HEK293 (cell line): ENCODE measurements around the gene DDX10.

ENCODE experiments used
- CTCF ChIA-PET: fragments of 350-600 bp; formaldehyde crosslinking; extraction: SDS; loops from one replicate; lab custom pipeline; 2021; ENCODE audit warnings: antibody characterized with exemption; lab: Yijun Ruan, JAX
- POLR2A ChIA-PET: fragments of 300-600 bp; formaldehyde crosslinking; extraction: SDS; loops from one replicate; lab custom pipeline; 2020; ENCODE audit warnings: antibody characterized with exemption, inconsistent platforms; lab: Yijun Ruan, JAX
- H3K27ac ChIP-seq: fragments of 200-500 bp; sonication (Bioruptor generic); 2 replicates; pipeline ENCODE4 v1.5.1; 2014; ENCODE audit warnings: low read depth, low read length, control low read depth, inconsistent platforms; ENCODE audit errors: extremely low read depth
- H3K36me3 ChIP-seq, 2 experiments: fragments of 200-500 bp in 1 of 2; sonication (Bioruptor generic) in 1 of 2; 1 replicate in 1 of 2; 2 replicates in 1 of 2; pipeline ENCODE4 v1.5.1; 2014 to 2017; ENCODE audit warnings: inconsistent platforms in 2 of 2, low read length in 2 of 2; ENCODE audit not compliant: control insufficient read depth in 2 of 2, insufficient read depth in 1 of 2
- H3K4me1 ChIP-seq: fragments of 200-500 bp; sonication (Bioruptor generic); 2 replicates; pipeline ENCODE4 v1.5.1; 2014; ENCODE audit warnings: mild to moderate bottlenecking, low read length, inconsistent platforms; ENCODE audit not compliant: control insufficient read depth, insufficient read depth
- H3K4me3 ChIP-seq: 2 replicates; pipeline ENCODE4 v1.5.1; 2011; ENCODE audit warnings: low read depth, mild to moderate bottlenecking, control low read depth, low read length, moderate library complexity
- H3K9me3 ChIP-seq: fragments of 200-500 bp; sonication (Bioruptor generic); 2 replicates; pipeline ENCODE4 v1.5.1; 2014; ENCODE audit warnings: low read depth, low read length, inconsistent platforms; ENCODE audit not compliant: control insufficient read depth, insufficient read depth
- CTCF ChIP-seq: fragments of 450-650 bp; formaldehyde crosslinking; IDR thresholded peaks from 2 replicates; pipeline ENCODE4 v1.5.1; 2016; ENCODE audit warnings: missing biosample characterization, missing genetic modification characterization
- INSM2 ChIP-seq: fragments of 450-650 bp; formaldehyde crosslinking; IDR thresholded peaks from 2 replicates; pipeline ENCODE4 v1.5.1; 2016; ENCODE audit warnings: missing biosample characterization, missing genetic modification characterization
- SCRT2 ChIP-seq: fragments of 450-650 bp; formaldehyde crosslinking; IDR thresholded peaks from 2 replicates; pipeline ENCODE4 v1.5.1; 2016; ENCODE audit warnings: missing biosample characterization, missing genetic modification characterization
- ZBTB49 ChIP-seq: fragments of 450-650 bp; formaldehyde crosslinking; IDR thresholded peaks from 2 replicates; pipeline ENCODE4 v1.5.1; 2016; ENCODE audit warnings: missing biosample characterization, missing genetic modification characterization, low read depth
- ZBTB7A ChIP-seq: fragments of 450-650 bp; formaldehyde crosslinking; IDR thresholded peaks from 2 replicates; pipeline ENCODE4 v1.5.1; 2016; ENCODE audit warnings: low read depth, missing biosample characterization, missing genetic modification characterization
- ZNF140 ChIP-seq: fragments of 450-650 bp; formaldehyde crosslinking; IDR thresholded peaks from 2 replicates; pipeline ENCODE4 v1.5.1; 2016; ENCODE audit warnings: missing biosample characterization, missing genetic modification characterization
- ZNF223 ChIP-seq: fragments of 450-650 bp; formaldehyde crosslinking; IDR thresholded peaks from 2 replicates; pipeline ENCODE4 v1.5.1; 2016; ENCODE audit warnings: missing biosample characterization, missing genetic modification characterization
- ZNF23 ChIP-seq: fragments of 450-650 bp; formaldehyde crosslinking; IDR thresholded peaks from 2 replicates; pipeline ENCODE4 v1.5.1; 2016; ENCODE audit warnings: missing biosample characterization, missing genetic modification characterization, borderline replicate concordance
- ZNF266 ChIP-seq: fragments of 450-650 bp; formaldehyde crosslinking; IDR thresholded peaks from 2 replicates; pipeline ENCODE4 v1.5.1; 2016; ENCODE audit warnings: missing biosample characterization, missing genetic modification characterization, low read depth
- ZNF335 ChIP-seq: fragments of 450-650 bp; formaldehyde crosslinking; conservative IDR thresholded peaks from 2 replicates; pipeline ENCODE4 v1.5.1; 2016; ENCODE audit warnings: missing biosample characterization, missing genetic modification characterization
- ZNF510 ChIP-seq: fragments of 450-650 bp; formaldehyde crosslinking; IDR thresholded peaks from 2 replicates; pipeline ENCODE4 v1.5.1; 2018; ENCODE audit warnings: mild to moderate bottlenecking, missing genetic modification characterization, missing biosample characterization; ENCODE audit not compliant: insufficient replicate concordance
- ZNF555 ChIP-seq: fragments of 450-650 bp; formaldehyde crosslinking; conservative IDR thresholded peaks from 2 replicates; pipeline ENCODE4 v1.5.1; 2017; ENCODE audit warnings: missing biosample characterization, mild to moderate bottlenecking, missing genetic modification characterization, inconsistent platforms
- ZNF677 ChIP-seq: fragments of 450-650 bp; IDR thresholded peaks from 2 replicates; pipeline ENCODE4 v1.5.0; 2018; ENCODE audit warnings: missing biosample characterization, mild to moderate bottlenecking, missing genetic modification characterization, moderate library complexity
- TF ChIP-seq, protein P1 (sequence below): fragments of 450-650 bp; IDR thresholded peaks from 2 replicates; pipeline ENCODE4 v1.5.1; 2018; ENCODE audit warnings: missing biosample characterization, missing genetic modification characterization
- TF ChIP-seq, protein P2 (sequence below): fragments of 450-650 bp; formaldehyde crosslinking; IDR thresholded peaks from 2 replicates; pipeline ENCODE4 v1.5.1; 2016; ENCODE audit warnings: missing biosample characterization, missing genetic modification characterization, borderline replicate concordance
- TF ChIP-seq, protein P3 (sequence below): fragments of 450-650 bp; formaldehyde crosslinking; IDR thresholded peaks from 2 replicates; pipeline ENCODE4 v1.5.0; 2017; ENCODE audit warnings: missing biosample characterization, missing genetic modification characterization, borderline replicate concordance

Gene DDX10

GRCh38 chr11:108781946-108782345 lies 117.1 kb downstream of the DDX10 start:
- CTCF ChIA-PET = interaction anchor here (0.5 to 0.6 kb wide), 2 partner anchors 11 to 487 kb away, joined by 3 read pairs; no protein-coding TSS in a partner anchor

More at GRCh38 chr11:108781946-108782345, 117.1 kb downstream of the DDX10 start:
- TF ChIP-seq ZNF140 (tag by site-specific recombination) (no peak), SCRT2 (no peak), ZNF677 (tag by site-specific recombination) (no peak), ZBTB7A (no peak), ZNF555 (tag by site-specific recombination) (no peak), ZNF23 (tag by site-specific recombination) (no peak), ZBTB49 (tag by site-specific recombination) (no peak), ZNF335 (tag by site-specific recombination) (no peak), ZNF266 (tag by site-specific recombination) (no peak), INSM2 (tag by site-specific recombination) (no peak), ZNF510 (tag by site-specific recombination) (no peak), ZNF223 (no peak), CTCF (tag by site-specific recombination) (no peak)
- TF ChIP-seq, protein P1, sequence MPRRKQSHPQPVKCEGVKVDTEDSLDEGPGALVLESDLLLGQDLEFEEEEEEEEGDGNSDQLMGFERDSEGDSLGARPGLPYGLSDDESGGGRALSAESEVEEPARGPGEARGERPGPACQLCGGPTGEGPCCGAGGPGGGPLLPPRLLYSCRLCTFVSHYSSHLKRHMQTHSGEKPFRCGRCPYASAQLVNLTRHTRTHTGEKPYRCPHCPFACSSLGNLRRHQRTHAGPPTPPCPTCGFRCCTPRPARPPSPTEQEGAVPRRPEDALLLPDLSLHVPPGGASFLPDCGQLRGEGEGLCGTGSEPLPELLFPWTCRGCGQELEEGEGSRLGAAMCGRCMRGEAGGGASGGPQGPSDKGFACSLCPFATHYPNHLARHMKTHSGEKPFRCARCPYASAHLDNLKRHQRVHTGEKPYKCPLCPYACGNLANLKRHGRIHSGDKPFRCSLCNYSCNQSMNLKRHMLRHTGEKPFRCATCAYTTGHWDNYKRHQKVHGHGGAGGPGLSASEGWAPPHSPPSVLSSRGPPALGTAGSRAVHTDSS (tag by site-specific recombination) = no peak
- TF ChIP-seq, protein P2, sequence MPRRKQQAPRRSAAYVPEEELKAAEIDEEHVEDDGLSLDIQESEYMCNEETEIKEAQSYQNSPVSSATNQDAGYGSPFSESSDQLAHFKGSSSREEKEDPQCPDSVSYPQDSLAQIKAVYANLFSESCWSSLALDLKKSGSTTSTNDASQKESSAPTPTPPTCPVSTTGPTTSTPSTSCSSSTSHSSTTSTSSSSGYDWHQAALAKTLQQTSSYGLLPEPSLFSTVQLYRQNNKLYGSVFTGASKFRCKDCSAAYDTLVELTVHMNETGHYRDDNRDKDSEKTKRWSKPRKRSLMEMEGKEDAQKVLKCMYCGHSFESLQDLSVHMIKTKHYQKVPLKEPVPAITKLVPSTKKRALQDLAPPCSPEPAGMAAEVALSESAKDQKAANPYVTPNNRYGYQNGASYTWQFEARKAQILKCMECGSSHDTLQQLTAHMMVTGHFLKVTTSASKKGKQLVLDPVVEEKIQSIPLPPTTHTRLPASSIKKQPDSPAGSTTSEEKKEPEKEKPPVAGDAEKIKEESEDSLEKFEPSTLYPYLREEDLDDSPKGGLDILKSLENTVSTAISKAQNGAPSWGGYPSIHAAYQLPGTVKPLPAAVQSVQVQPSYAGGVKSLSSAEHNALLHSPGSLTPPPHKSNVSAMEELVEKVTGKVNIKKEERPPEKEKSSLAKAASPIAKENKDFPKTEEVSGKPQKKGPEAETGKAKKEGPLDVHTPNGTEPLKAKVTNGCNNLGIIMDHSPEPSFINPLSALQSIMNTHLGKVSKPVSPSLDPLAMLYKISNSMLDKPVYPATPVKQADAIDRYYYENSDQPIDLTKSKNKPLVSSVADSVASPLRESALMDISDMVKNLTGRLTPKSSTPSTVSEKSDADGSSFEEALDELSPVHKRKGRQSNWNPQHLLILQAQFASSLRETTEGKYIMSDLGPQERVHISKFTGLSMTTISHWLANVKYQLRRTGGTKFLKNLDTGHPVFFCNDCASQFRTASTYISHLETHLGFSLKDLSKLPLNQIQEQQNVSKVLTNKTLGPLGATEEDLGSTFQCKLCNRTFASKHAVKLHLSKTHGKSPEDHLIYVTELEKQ (tag by site-specific recombination) = no peak
- TF ChIP-seq, protein P3, sequence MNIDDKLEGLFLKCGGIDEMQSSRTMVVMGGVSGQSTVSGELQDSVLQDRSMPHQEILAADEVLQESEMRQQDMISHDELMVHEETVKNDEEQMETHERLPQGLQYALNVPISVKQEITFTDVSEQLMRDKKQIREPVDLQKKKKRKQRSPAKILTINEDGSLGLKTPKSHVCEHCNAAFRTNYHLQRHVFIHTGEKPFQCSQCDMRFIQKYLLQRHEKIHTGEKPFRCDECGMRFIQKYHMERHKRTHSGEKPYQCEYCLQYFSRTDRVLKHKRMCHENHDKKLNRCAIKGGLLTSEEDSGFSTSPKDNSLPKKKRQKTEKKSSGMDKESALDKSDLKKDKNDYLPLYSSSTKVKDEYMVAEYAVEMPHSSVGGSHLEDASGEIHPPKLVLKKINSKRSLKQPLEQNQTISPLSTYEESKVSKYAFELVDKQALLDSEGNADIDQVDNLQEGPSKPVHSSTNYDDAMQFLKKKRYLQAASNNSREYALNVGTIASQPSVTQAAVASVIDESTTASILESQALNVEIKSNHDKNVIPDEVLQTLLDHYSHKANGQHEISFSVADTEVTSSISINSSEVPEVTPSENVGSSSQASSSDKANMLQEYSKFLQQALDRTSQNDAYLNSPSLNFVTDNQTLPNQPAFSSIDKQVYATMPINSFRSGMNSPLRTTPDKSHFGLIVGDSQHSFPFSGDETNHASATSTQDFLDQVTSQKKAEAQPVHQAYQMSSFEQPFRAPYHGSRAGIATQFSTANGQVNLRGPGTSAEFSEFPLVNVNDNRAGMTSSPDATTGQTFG (tag by site-specific recombination) = no peak
- Histone ChIP-seq H3K36me3 (no peaks in the 10 kb centered on the region), H3K4me1 (no peaks in the 10 kb centered on the region), H3K4me3 (no peak overlapping the region), H3K27ac (no peak overlapping the region), H3K9me3 (no peaks in the 10 kb centered on the region)
- POLR2A ChIA-PET = no interaction called here
